Measurements from ENCODE around the gene COL21A1. TPM values are rescaled to one million over a fixed set of nuclear protein-coding genes. Genes with fewer than 3 reads are reported as not detected.

Gene COL21A1
- total RNA-seq, 1 donor from 2014 or later, result 24.5 TPM

GRCh38 chr6:56140090-56140489, 107.3 kb downstream of the COL21A1 start:
- no peak for TF ChIP-seq CTCF (IDR thresholded peaks at IDR 0.05)
- Histone ChIP-seq H3K36me3 (peaks cover 0 to 27% of the 10 kb centered on the region in 2 donors), H3K9me3 (no peaks in the 10 kb centered on the region), H3K27me3 (no peaks in the 10 kb centered on the region), H3K4me1 (peaks cover 0 to 5% of the 10 kb centered on the region in 2 donors), H3K4me3 (no peak overlapping the region), H3K27ac (no peak overlapping the region)
- intact Hi-C loops (cut with DNase I), result no loop called here
- no peak for DNase-seq (ENCODE audit: low spot score in 2 of 2)

GRCh38 chr6:56115715-56116114, 131.7 kb downstream of the COL21A1 start:
- TF ChIP-seq CTCF (IDR thresholded peaks at IDR 0.05), result no peak
- no peak for DNase-seq (ENCODE audit: low spot score in 2 of 2)
- Histone ChIP-seq H3K27ac (no peak overlapping the region), H3K9me3 (peaks cover 0 to 20% of the 10 kb centered on the region in 2 donors), H3K4me1 (peaks cover 0 to 6% of the 10 kb centered on the region in 2 donors), H3K27me3 (no peaks in the 10 kb centered on the region), H3K36me3 (peaks cover 14 to 19% of the 10 kb centered on the region in 2 donors), H3K4me3 (no peak overlapping the region)
- intact Hi-C loops (cut with DNase I), result no loop called here

GRCh38 chr6:56109149-56109548, 138.2 kb downstream of the COL21A1 start:
- H3K4me3 ChIP-seq, result no peak overlapping the region
- H3K9me3 ChIP-seq, result peaks cover 0 to 12% of the 10 kb centered on the region in 2 donors
- no peaks in the 10 kb centered on the region for H3K4me1 ChIP-seq
- intact Hi-C loops (cut with DNase I), result no loop called here
- H3K27ac ChIP-seq, result no peak overlapping the region
- H3K36me3 ChIP-seq, result peaks cover 5 to 13% of the 10 kb centered on the region in 2 donors
- TF ChIP-seq CTCF (IDR thresholded peaks at IDR 0.05), result no peak
- no peaks in the 10 kb centered on the region for H3K27me3 ChIP-seq
- DNase-seq (ENCODE audit: low spot score in 2 of 2), result no peak

- intact Hi-C loops (cut with DNase I), result no loop called here
- peaks cover 0 to 3% of the 10 kb centered on the region in 2 donors for H3K4me1 ChIP-seq
- no peaks in the 10 kb centered on the region for H3K36me3 ChIP-seq
- DNase-seq (ENCODE audit: low spot score in 2 of 2), result no peak
- no peaks in the 10 kb centered on the region for H3K27me3 ChIP-seq
- no peak overlapping the region for H3K27ac ChIP-seq
- peaks cover 0 to 12% of the 10 kb centered on the region in 2 donors for H3K9me3 ChIP-seq
- no peak overlapping the region for H3K4me3 ChIP-seq
- no peak for TF ChIP-seq CTCF (IDR thresholded peaks at IDR 0.05)
Observed at GRCh38 chr6:56106231-56106630, 141.1 kb downstream of the COL21A1 start.

GRCh38 chr6:56104591-56104990, 142.8 kb downstream of the COL21A1 start:
- H3K36me3 ChIP-seq, result no peaks in the 10 kb centered on the region
- no peaks in the 10 kb centered on the region for H3K9me3 ChIP-seq
- H3K27me3 ChIP-seq, result no peaks in the 10 kb centered on the region
- TF ChIP-seq CTCF (IDR thresholded peaks at IDR 0.05), result no peak
- H3K27ac ChIP-seq, result peak overlapping the region in 1 of 2 donors; percentile 1
- DNase-seq (ENCODE audit: low spot score in 2 of 2), result no peak
- H3K4me3 ChIP-seq, result no peak overlapping the region
- intact Hi-C loops (cut with DNase I), result no loop called here
- H3K4me1 ChIP-seq, result peaks cover 0 to 9% of the 10 kb centered on the region in 2 donors

GRCh38 chr6:56102216-56102615, 145.2 kb downstream of the COL21A1 start:
- intact Hi-C loops (cut with DNase I), result no loop called here
- DNase-seq (ENCODE audit: low spot score in 2 of 2), result no peak
- Histone ChIP-seq H3K27me3 (no peaks in the 10 kb centered on the region), H3K4me1 (peaks cover 0 to 9% of the 10 kb centered on the region in 2 donors), H3K36me3 (no peaks in the 10 kb centered on the region), H3K4me3 (no peak overlapping the region), H3K27ac (no peak overlapping the region), H3K9me3 (no peaks in the 10 kb centered on the region)
- no peak for TF ChIP-seq CTCF (IDR thresholded peaks at IDR 0.05)
